Uterine smooth muscle cell (primary cell): ENCODE measurements around the gene COX7A1. TPM values are rescaled to one million over a fixed set of nuclear protein-coding genes. Genes with fewer than 3 reads are reported as not detected.

Experiments used
- total RNA-seq: library from RNA; depleted of rRNA; stranded (reverse); fragments of >200 nt; gene quantifications from 2 replicates; pipeline ENCODE4 v1.2.3, GENCODE V29; 2014

COX7A1 gene
- total RNA-seq, result 4.5 and 12.9 TPM in 2 replicates

GRCh38 chr19:36152352-36153091 lies at the start of gene COX7A1:
Gene COX7A1 (minus strand): TSS chr19:36152447. CDS start chr19:36152407, 40 bp downstream.

GRCh38 chr19:36139473-36140303 lies 12.6 kb downstream of the COX7A1 start, which contains the start of gene CAPNS1:
Gene CAPNS1 (plus strand): TSS chr19:36140066. CDS start chr19:36141012, 946 bp downstream.

GRCh38 chr19:36115453-36116343 lies 36.5 kb downstream of the COX7A1 start, which contains the start of gene TBCB:
Gene TBCB (plus strand): TSS chr19:36115468. CDS start chr19:36115561, 93 bp downstream.

GRCh38 chr19:36114721-36115452 lies 37.4 kb downstream of the COX7A1 start, which contains the start of gene POLR2I:
Gene POLR2I (minus strand): TSS chr19:36114875. CDS start chr19:36114856, 19 bp downstream.

GRCh38 chr19:36110487-36111199 lies 41.6 kb downstream of the COX7A1 start, which contains the start of gene OVOL3:
Gene OVOL3 (plus strand): TSS chr19:36111143. CDS start chr19:36111203, 60 bp downstream.

Other genes with a start within 250 kb of the COX7A1 start
- gene HCST, start 249.9 kb downstream of the COX7A1 start, total RNA-seq, result 0.22 and 1.5 TPM in 2 replicates
- gene TYROBP, start 244.2 kb downstream of the COX7A1 start, total RNA-seq, result not detected in 2 replicates
- 1.7 and 2.4 TPM in 2 replicates for gene LRFN3, start 216.1 kb downstream of the COX7A1 start, total RNA-seq
- gene SDHAF1, start 157.3 kb downstream of the COX7A1 start, total RNA-seq, result 9.6 and 11.1 TPM in 2 replicates
- 0.25 TPM in 1 of 2 replicates, not detected in the other for gene SYNE4, start 143.6 kb downstream of the COX7A1 start, total RNA-seq
- gene ALKBH6, start 138.2 kb downstream of the COX7A1 start, total RNA-seq, result 15.9 and 20.0 TPM in 2 replicates
- gene CLIP3, start 119.6 kb downstream of the COX7A1 start, total RNA-seq, result 5.4 and 12.6 TPM in 2 replicates
- gene THAP8, start 98.2 kb downstream of the COX7A1 start, total RNA-seq, result 2.4 and 3.9 TPM in 2 replicates
- 6.1 and 16.3 TPM in 2 replicates for gene WDR62, start 97.5 kb downstream of the COX7A1 start, total RNA-seq
- not detected in 2 replicates for gene OVOL3, start 41.3 kb downstream of the COX7A1 start, total RNA-seq
- gene POLR2I, start 37.6 kb downstream of the COX7A1 start, total RNA-seq, result 43.2 TPM in 2 replicates
- 240 and 342 TPM in 2 replicates for gene TBCB, start 37.0 kb downstream of the COX7A1 start, total RNA-seq
- 225 and 290 TPM in 2 replicates for gene CAPNS1, start 12.4 kb downstream of the COX7A1 start, total RNA-seq
- 4.4 and 5.2 TPM in 2 replicates for gene ZNF565, start 62.2 kb upstream of the COX7A1 start, total RNA-seq
- 92.7 and 131 TPM in 2 replicates for gene ZNF146, start 62.7 kb upstream of the COX7A1 start, total RNA-seq
- gene ZFP14, start 226.8 kb upstream of the COX7A1 start, total RNA-seq, result 2.3 and 4.7 TPM in 2 replicates